AG04449 (cell line): ENCODE measurements around the gene SYMPK.

Experiments used
- CTCF ChIA-PET: fragments of 350-600 bp; formaldehyde crosslinking; extraction: SDS; loops from one replicate; lab custom pipeline; 2021; ENCODE audit warnings: antibody characterized with exemption; lab: Yijun Ruan, JAX
- POLR2A ChIA-PET: fragments of 400-600, 350-600 bp; formaldehyde crosslinking; extraction: SDS; loops from one replicate; lab custom pipeline; 2020; ENCODE audit warnings: antibody characterized with exemption, inconsistent platforms; lab: Yijun Ruan, JAX
- DNase-seq: peaks from one replicate; pipeline ENCODE4 v3.0.0-alpha.2; 2010; ENCODE audit warnings: low read depth, low spot score
- H3K4me3 ChIP-seq: 2 replicates; pipeline ENCODE4 v1.5.1; 2011; ENCODE audit warnings: low read depth, mild to moderate bottlenecking, control low read depth, low read length
- TF ChIP-seq, protein P1 (sequence below): IDR thresholded peaks from one replicate; pipeline ENCODE4 v1.5.1; 2011; ENCODE audit warnings: mild to moderate bottlenecking, moderate library complexity, low read length, control low read depth, inconsistent platforms; ENCODE audit not compliant: insufficient read depth; ENCODE audit errors: missing control alignments

SYMPK gene

DNA sequence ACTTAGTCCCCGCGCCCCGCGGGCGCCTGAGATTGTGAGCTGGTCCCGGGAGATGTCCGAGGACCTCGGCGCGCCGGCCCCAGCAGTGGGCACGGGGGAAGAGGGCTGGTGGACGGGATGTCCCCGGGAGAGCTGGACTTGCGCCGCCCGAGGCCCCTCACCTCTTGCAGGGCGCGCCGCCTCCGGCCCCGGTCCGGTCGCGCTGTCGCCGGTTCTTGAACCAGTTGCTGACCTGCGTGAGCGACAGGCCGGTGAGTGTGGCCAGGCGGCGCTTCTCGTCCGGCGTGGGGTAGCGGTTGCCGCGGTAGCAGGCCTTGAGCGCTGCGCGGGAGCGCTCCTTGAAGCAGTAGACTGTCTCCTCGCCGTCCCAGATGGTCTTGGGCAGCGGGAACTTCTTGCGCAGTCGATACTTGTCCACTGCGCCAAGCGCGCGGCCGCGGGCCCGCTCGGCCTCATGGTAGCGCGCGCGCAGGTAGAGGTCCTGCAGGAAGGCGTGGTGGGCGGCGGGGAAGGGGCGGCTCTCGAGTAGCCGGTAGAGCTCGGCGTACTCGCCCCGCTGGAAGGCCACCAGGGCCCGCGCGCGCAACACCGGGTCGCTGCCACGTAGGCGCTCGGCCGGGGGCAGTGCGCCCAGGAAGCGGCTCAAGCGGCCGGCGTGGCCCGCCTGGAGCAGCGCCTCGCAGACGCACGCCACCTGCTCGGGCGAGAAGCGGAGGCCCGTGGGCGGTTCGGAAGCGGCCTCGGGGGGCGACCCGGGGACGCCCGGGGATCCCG, 94.9 kb downstream of the SYMPK start:
- ChIA-PET POLR2A (interaction anchor here (0.8 to 6.2 kb wide), 7 partner anchors 14 to 76 kb away, joined by 3 to 65 read pairs (median 15); partner anchors contain the start of genes DMPK, QPCTL and SNRPD2), CTCF (interaction anchor here (0.7 to 9.9 kb wide), 14 partner anchors 10 to 75 kb away, joined by 3 to 170 read pairs (median 4); partner anchors contain the start of genes DMPK and QPCTL)
- TF ChIP-seq, protein P1, sequence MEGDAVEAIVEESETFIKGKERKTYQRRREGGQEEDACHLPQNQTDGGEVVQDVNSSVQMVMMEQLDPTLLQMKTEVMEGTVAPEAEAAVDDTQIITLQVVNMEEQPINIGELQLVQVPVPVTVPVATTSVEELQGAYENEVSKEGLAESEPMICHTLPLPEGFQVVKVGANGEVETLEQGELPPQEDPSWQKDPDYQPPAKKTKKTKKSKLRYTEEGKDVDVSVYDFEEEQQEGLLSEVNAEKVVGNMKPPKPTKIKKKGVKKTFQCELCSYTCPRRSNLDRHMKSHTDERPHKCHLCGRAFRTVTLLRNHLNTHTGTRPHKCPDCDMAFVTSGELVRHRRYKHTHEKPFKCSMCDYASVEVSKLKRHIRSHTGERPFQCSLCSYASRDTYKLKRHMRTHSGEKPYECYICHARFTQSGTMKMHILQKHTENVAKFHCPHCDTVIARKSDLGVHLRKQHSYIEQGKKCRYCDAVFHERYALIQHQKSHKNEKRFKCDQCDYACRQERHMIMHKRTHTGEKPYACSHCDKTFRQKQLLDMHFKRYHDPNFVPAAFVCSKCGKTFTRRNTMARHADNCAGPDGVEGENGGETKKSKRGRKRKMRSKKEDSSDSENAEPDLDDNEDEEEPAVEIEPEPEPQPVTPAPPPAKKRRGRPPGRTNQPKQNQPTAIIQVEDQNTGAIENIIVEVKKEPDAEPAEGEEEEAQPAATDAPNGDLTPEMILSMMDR, result no peak
- H3K4me3 ChIP-seq, result peak overlapping the region; percentile 77
- no peak for DNase-seq

DNA sequence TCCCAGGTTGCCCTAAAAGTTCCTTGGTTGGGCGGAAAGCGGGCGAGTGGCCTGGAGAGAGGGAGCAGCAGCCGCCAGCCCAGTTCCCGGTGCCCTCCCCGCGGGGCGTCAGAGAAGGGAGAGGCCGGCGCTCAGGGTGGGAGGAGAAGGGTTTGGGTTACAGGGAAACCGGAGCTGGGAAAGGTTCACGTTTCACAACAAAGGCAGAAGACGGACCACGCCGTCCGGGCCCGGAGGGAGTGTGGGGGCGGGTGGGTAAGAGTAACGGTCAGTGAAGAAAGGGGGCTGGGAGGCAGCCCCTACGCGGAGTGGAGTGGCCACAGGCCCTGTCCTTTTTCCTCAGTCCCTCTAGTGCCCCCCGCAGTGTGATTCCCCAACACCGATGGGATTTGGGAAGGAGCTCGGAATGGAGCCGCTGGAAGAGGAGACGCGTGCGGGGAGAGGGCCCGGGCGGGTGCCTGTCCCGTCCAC, 95.5 kb downstream of the SYMPK start:
- ChIA-PET POLR2A (interaction anchor here (0.8 to 6.2 kb wide), 5 partner anchors 10 to 75 kb away, joined by 3 to 65 read pairs (median 4); partner anchors contain the start of genes DMPK and QPCTL), CTCF (interaction anchor here (0.7 to 9.9 kb wide), 10 partner anchors 9 to 74 kb away, joined by 3 to 170 read pairs (median 4); partner anchors contain the start of genes DMPK and QPCTL)
- DNase-seq, result peak; percentile 45
- peak overlapping the region; percentile 77 for H3K4me3 ChIP-seq
- TF ChIP-seq, protein P1, result no peak

DNA sequence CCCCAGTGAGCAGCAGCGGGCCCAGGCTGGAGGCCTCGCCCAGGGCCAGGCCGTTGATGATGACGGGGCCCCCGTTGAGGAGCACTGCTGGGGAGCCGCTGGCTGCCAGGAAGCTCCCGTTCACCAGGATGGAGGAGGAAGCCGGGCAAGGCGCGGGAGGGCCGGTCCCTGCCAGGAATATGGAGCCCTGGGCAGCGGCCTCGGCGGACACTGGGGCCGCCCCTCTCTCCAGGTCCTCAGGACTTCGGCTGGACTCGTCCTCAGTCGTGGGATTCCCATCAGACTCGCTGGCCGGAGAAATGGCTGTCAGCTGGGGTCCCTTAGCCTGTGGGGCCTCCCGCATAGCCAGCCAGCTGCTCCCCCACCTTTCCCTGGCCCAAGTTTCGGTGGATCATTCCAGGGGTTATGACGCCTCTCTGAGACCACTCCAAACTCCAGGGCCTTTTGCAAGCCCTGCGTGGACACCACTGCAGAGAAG, 96.0 kb downstream of the SYMPK start:
- TF ChIP-seq, protein P1, result no peak
- peak overlapping the region; percentile 77 for H3K4me3 ChIP-seq
- ChIA-PET CTCF (interaction anchor here (0.8 to 9.9 kb wide), 8 partner anchors 9 to 74 kb away, joined by 3 to 170 read pairs (median 5); partner anchors contain the start of genes DMPK and QPCTL), POLR2A (interaction anchor here (0.8 to 6.2 kb wide), 5 partner anchors 10 to 75 kb away, joined by 3 to 65 read pairs (median 4); partner anchors contain the start of genes DMPK and QPCTL)
- no peak for DNase-seq

DNA sequence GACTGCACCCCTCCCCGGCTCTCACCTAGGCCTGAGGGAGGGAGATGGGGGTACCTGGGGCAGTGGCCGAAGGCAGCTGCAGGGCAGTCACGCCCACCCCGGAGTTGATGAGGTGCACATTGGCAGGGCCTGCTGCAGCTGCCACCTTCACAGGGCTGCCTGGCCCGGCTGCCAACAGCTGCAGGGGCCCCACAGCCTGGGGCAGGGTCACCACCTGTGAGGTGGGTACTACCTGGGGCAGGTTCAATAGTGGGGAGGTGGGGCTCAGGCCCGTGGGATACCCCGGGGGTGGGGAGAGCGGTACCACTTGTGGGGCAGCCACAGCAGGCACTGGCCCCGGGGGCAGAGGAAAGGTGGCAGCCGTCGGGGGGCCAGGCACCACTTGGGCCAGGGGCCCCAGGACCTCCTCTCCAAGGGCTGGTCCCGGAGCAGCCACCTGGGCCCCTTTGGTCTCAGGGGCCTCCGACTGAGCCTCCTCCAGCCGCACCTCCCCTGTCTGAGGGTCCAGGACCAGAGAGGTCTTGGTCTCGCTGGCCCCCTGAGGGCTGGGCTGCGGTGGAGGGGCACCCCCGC, 96.6 kb downstream of the SYMPK start:
- peak overlapping the region; percentile 77 for H3K4me3 ChIP-seq
- TF ChIP-seq, protein P1, result no peak
- POLR2A ChIA-PET, result interaction anchor here (1.1 to 6.2 kb wide), 3 partner anchors 9 to 49 kb away, joined by 3 to 65 read pairs (median 54); partner anchors contain the start of gene DMPK

DNA sequence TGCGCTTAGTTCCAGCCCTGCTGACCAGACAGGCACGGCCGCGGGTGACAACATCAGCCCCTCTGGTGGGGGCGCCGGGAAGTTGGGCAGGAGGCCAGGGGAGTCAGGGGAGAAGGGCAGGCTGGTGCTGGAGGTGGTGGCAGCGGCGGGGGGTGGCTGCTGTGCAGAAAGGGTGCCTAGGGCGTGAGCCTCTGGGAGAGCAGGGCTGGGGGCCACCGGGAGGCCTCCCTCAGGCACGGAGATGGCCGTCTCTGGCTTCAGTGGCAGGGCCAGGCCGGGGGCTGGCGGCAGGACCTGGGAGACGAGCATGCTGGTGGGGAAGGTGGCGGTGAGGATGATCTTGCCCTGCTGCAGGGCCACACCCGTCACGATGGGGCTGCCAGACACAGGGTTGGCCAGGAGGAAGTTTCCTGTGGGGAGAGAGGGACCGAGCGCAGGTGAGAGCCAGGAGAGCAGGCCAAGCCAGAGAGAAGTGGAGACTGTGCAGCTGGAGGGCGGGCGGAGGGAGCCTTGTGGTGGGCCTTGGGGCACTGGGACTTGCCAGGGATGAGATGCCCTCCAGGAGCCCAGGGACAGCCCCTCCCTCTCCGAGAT, 97.1 kb downstream of the SYMPK start:
- ChIA-PET CTCF (interaction anchor here (1.4 to 9.9 kb wide), 3 partner anchors 34 to 84 kb away, joined by 3 to 170 read pairs (median 5); partner anchors contain the start of gene QPCTL), POLR2A (no interaction called here)
- H3K4me3 ChIP-seq, result no peak overlapping the region
- TF ChIP-seq, protein P1, result no peak
- no peak for DNase-seq

More for the DNA sequence above, 96.6 kb downstream of the SYMPK start:
- DNase-seq, result no peak
- CTCF ChIA-PET, result interaction anchor here (1.6 to 9.9 kb wide), 3 partner anchors 16 to 73 kb away, joined by 4 to 170 read pairs (median 30); partner anchors contain the start of genes DMPK and QPCTL
